Astrocyte (in vitro differentiated cells and primary cell): ENCODE measurements around the gene TTC33. TPM values are rescaled to one million over a fixed set of nuclear protein-coding genes. Genes with fewer than 3 reads are reported as not detected.
"Not testable (repeated sequence)": the region's sequence is repeated elsewhere in the genome, so short reads cannot be mapped to it uniquely, and the experiment has no call there.

Source experiments
- DNase-seq: peaks from one replicate; pipeline ENCODE4 v3.0.0-alpha.2; 2010; ENCODE audit warnings: low read depth
- FAIRE-seq: peaks from 2 replicates; lab custom pipeline; 2011; peaks lifted over from hg19 to GRCh38; lab: Jason Lieb, UNC
- H2AFZ ChIP-seq: 2 replicates; pipeline ENCODE4 v1.6.0; 2012; ENCODE audit warnings: low read depth, low read length, inconsistent platforms
- H3K27ac ChIP-seq: 2 replicates; pipeline ENCODE4 v1.5.1; 2011; ENCODE audit warnings: low read depth, low read length, inconsistent platforms
- H3K27me3 ChIP-seq: 2 replicates; pipeline ENCODE4 v1.6.0; 2011; ENCODE audit warnings: low read length, inconsistent platforms; ENCODE audit not compliant: insufficient read depth
- H3K36me3 ChIP-seq: 2 replicates; pipeline ENCODE4 v1.5.1; 2011; ENCODE audit warnings: low read length, inconsistent platforms; ENCODE audit not compliant: insufficient read depth
- H3K4me1 ChIP-seq: 2 replicates; pipeline ENCODE4 v1.5.1; 2011; ENCODE audit warnings: low read length, inconsistent platforms; ENCODE audit not compliant: insufficient read depth
- H3K4me2 ChIP-seq: 2 replicates; pipeline ENCODE4 v1.6.0; 2012; ENCODE audit warnings: low read length, inconsistent platforms
- H3K4me3 ChIP-seq: 2 replicates; pipeline ENCODE4 v1.5.1; 2011; ENCODE audit warnings: low read depth, mild to moderate bottlenecking, low read length, inconsistent platforms; ENCODE audit not compliant: insufficient read depth
- H3K79me2 ChIP-seq: 2 replicates; pipeline ENCODE4 v1.6.0; 2012; ENCODE audit warnings: mild to moderate bottlenecking, low read length, inconsistent platforms; ENCODE audit not compliant: insufficient read depth
- H3K9ac ChIP-seq: 2 replicates; pipeline ENCODE4 v1.6.0; 2012; ENCODE audit warnings: mild to moderate bottlenecking, low read length, inconsistent platforms
- H3K9me3 ChIP-seq: 2 replicates; pipeline ENCODE4 v1.5.1; 2012; ENCODE audit warnings: low read depth, mild to moderate bottlenecking, low read length, inconsistent platforms; ENCODE audit not compliant: insufficient read depth
- H4K20me1 ChIP-seq: 2 replicates; pipeline ENCODE4 v1.6.0; 2012; ENCODE audit warnings: low read length, inconsistent platforms; ENCODE audit not compliant: insufficient read depth
- H3K27ac Mint-ChIP-seq: one replicate; pipeline ENCODE4 v1.8.0; 2021; ENCODE audit warnings: mild to moderate bottlenecking, mixed read lengths; ENCODE audit not compliant: unreplicated experiment
- H3K27me3 Mint-ChIP-seq: one replicate; pipeline ENCODE4 v1.8.0; 2021; ENCODE audit warnings: low read depth, mixed read lengths; ENCODE audit not compliant: unreplicated experiment
- H3K36me3 Mint-ChIP-seq: one replicate; pipeline ENCODE4 v1.8.0; 2021; ENCODE audit warnings: low read depth, mixed read lengths; ENCODE audit not compliant: unreplicated experiment
- H3K4me1 Mint-ChIP-seq: one replicate; pipeline ENCODE4 v1.8.0; 2021; ENCODE audit warnings: low read depth, mixed read lengths; ENCODE audit not compliant: unreplicated experiment
- H3K4me3 Mint-ChIP-seq: one replicate; pipeline ENCODE4 v1.8.0; 2021; ENCODE audit warnings: mild to moderate bottlenecking, moderate library complexity, mixed read lengths; ENCODE audit not compliant: unreplicated experiment
- H3K9me3 Mint-ChIP-seq: one replicate; pipeline ENCODE4 v1.8.0; 2021; ENCODE audit warnings: mild to moderate bottlenecking, mixed read lengths; ENCODE audit not compliant: unreplicated experiment
- EZH2 ChIP-seq: IDR thresholded peaks from 2 replicates; pipeline ENCODE4 v1.6.1; 2012; ENCODE audit warnings: mild to moderate bottlenecking, low read length, inconsistent platforms; ENCODE audit not compliant: insufficient read depth
- total RNA-seq: library from RNA; stranded (reverse); gene quantifications from 2 replicates; pipeline ENCODE4 v1.2.1, GENCODE V29; 2021
- TF ChIP-seq, protein P1 (sequence below): IDR thresholded peaks from 2 replicates; pipeline ENCODE4 v1.5.1; 2011; ENCODE audit warnings: low read depth, mild to moderate bottlenecking, inconsistent platforms, low read length, moderate library complexity; ENCODE audit not compliant: insufficient read depth

TTC33 gene
- total RNA-seq, 1 donor from 2014 or later = 13.3 TPM

DNA sequence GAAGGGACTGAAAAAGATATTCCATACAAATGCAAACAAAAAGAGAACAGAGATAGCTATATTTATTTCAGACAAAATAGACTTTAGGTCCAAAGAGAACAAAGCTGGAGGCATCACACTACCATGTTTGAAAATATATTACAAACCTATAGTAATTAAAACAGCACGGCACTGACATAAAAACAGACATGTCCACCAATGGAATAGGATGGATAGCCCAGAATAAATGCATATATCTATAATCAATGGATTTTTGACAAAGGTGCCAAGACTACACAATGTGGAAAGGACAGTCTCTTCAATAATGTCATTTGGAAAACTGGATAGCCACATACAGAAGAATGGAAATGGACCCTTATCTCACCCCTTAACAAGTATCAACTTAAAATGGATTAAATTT lies 32.2 kb upstream of the TTC33 start:
- Histone ChIP-seq H4K20me1 (peaks cover 89% of the 10 kb centered on the region), H3K27ac (no peak overlapping the region), H2AFZ (no peak overlapping the region), H3K4me3 (no peak overlapping the region), H3K4me2 (no peak overlapping the region), H3K4me1 (no peaks in the 10 kb centered on the region), H3K9me3 (no peaks in the 10 kb centered on the region), H3K9ac (no peak overlapping the region), H3K36me3 (peaks cover 2% of the 10 kb centered on the region), H3K27me3 (no peaks in the 10 kb centered on the region), H3K79me2 (peaks cover 100% of the 10 kb centered on the region)
- Mint-ChIP-seq H3K27me3 (no peaks in the 10 kb centered on the region), H3K4me3 (no peak overlapping the region), H3K4me1 (peaks cover 11% of the 10 kb centered on the region), H3K27ac (no peak overlapping the region), H3K9me3 (no peaks in the 10 kb centered on the region), H3K36me3 (peaks cover 5% of the 10 kb centered on the region)
- FAIRE-seq (no peak), DNase-seq (no peak)
- no peak for TF ChIP-seq EZH2
- TF ChIP-seq, protein P1, sequence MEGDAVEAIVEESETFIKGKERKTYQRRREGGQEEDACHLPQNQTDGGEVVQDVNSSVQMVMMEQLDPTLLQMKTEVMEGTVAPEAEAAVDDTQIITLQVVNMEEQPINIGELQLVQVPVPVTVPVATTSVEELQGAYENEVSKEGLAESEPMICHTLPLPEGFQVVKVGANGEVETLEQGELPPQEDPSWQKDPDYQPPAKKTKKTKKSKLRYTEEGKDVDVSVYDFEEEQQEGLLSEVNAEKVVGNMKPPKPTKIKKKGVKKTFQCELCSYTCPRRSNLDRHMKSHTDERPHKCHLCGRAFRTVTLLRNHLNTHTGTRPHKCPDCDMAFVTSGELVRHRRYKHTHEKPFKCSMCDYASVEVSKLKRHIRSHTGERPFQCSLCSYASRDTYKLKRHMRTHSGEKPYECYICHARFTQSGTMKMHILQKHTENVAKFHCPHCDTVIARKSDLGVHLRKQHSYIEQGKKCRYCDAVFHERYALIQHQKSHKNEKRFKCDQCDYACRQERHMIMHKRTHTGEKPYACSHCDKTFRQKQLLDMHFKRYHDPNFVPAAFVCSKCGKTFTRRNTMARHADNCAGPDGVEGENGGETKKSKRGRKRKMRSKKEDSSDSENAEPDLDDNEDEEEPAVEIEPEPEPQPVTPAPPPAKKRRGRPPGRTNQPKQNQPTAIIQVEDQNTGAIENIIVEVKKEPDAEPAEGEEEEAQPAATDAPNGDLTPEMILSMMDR = no peak

DNA sequence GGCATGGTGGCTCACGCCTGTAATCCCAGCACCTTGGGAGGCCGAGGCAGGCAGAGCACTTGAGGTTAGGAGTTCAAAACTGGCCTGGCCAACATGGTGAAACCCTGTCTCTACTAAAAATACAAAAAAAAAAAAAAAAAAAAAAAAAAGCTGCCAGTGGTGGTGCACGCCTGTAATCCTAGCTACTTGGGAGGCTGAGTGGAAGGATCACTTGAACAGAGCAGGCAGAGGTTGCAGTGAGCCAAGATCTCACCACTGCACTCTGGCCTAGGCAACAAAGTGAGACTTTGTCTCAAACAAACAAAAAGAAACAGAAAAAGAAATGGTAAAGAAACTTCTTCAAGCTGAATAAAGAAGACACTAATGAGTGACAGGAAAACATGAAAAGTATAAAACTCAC lies 30.9 kb upstream of the TTC33 start:
- not testable (repeated sequence) for FAIRE-seq, H3K4me3 ChIP-seq
- H4K20me1 ChIP-seq = peaks cover 91% of the 10 kb centered on the region

DNA sequence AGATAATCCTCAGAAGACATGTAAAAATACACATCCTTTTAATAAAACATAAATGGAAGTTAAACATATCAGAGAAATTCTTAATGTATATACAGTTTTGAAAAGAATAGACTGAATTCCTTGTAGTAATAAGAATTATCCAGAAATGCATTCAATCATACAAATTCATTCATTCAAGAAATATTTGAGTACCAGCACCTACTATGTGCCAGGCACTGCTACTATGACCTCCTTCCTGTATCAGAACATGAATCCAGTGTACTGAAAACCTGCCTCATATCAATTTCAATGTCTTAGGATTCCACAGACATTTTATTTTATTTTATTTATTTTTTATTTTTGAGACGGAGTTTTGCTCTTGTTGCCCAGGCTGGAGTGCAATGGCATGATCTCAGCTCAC lies 29.2 kb upstream of the TTC33 start:
- H3K27ac Mint-ChIP-seq = no peak overlapping the region
- peaks cover 14% of the 10 kb centered on the region for H3K4me1 Mint-ChIP-seq
- Histone ChIP-seq H3K27me3 (no peaks in the 10 kb centered on the region), H3K9me3 (no peaks in the 10 kb centered on the region), H3K79me2 (peaks cover 100% of the 10 kb centered on the region), H4K20me1 (peaks cover 91% of the 10 kb centered on the region), H3K4me2 (no peak overlapping the region), H2AFZ (no peak overlapping the region), H3K4me1 (no peaks in the 10 kb centered on the region), H3K9ac (no peak overlapping the region), H3K36me3 (peaks cover 2% of the 10 kb centered on the region), H3K4me3 (no peak overlapping the region), H3K27ac (no peak overlapping the region)
- FAIRE-seq (no peak), DNase-seq (no peak)
- H3K4me3 Mint-ChIP-seq = no peak overlapping the region
- H3K27me3 Mint-ChIP-seq = no peaks in the 10 kb centered on the region
- no peaks in the 10 kb centered on the region for H3K9me3 Mint-ChIP-seq
- TF ChIP-seq, protein P1 = no peak
- TF ChIP-seq EZH2 = no peak
- H3K36me3 Mint-ChIP-seq = peaks cover 5% of the 10 kb centered on the region

More for the DNA sequence above, 30.9 kb upstream of the TTC33 start:
- H3K27me3 Mint-ChIP-seq, H3K4me3 Mint-ChIP-seq, DNase-seq, H3K27ac ChIP-seq, H3K27ac Mint-ChIP-seq, H3K9ac ChIP-seq, H3K9me3 Mint-ChIP-seq, H3K4me1 ChIP-seq, H3K36me3 Mint-ChIP-seq, H3K36me3 ChIP-seq, H3K27me3 ChIP-seq, H3K9me3 ChIP-seq, H3K4me2 ChIP-seq, H2AFZ ChIP-seq: not testable (repeated sequence)
- H3K79me2 ChIP-seq = peaks cover 100% of the 10 kb centered on the region
- H3K4me1 Mint-ChIP-seq = peaks cover 17% of the 10 kb centered on the region
